Coronary artery (tissue), 2 donors: ENCODE measurements around the gene GRAP.

Source experiments
- DNase-seq: peaks from one replicate; pipeline ENCODE4 v3.0.0-alpha.2; 2017; ENCODE audit warnings: low spot score
- H3K27ac ChIP-seq, 2 donors: fragments of 200-600 bp; sonication (generic); one replicate each; pipeline ENCODE4 v1.5.1; 2016 to 2019
- H3K4me3 ChIP-seq: fragments of 200-600 bp; sonication (generic); 2 replicates; pipeline ENCODE4 v1.5.1; 2016; ENCODE audit warnings: mild to moderate bottlenecking, moderate library complexity
- CTCF ChIP-seq: fragments of 200-600 bp; sonication (generic); IDR thresholded peaks from one replicate; pipeline ENCODE4 v1.5.1; 2019; ENCODE audit warnings: antibody characterized with exemption

GRAP gene

GRCh38 chr17:18997650-18998196 is 49.0 kb downstream of the GRAP start:
- H3K4me3 ChIP-seq = no peak overlapping the region
- DNase-seq = no peak
- no peak for TF ChIP-seq CTCF
- H3K27ac ChIP-seq = no peak overlapping the region

- no peak for TF ChIP-seq CTCF
- H3K27ac ChIP-seq = no peak overlapping the region
- no peak overlapping the region for H3K4me3 ChIP-seq
- DNase-seq = no peak
These were observed 50.3 kb downstream of the GRAP start for GRCh38 chr17:18996458-18996857.

GRCh38 chr17:18995220-18995619 is 51.5 kb downstream of the GRAP start:
- Histone ChIP-seq H3K4me3 (no peak overlapping the region), H3K27ac (no peak overlapping the region)
- TF ChIP-seq CTCF = no peak
- no peak for DNase-seq

GRCh38 chr17:18994631-18995030 is 52.1 kb downstream of the GRAP start:
- Histone ChIP-seq H3K27ac (no peak overlapping the region), H3K4me3 (no peak overlapping the region)
- no peak for TF ChIP-seq CTCF
- no peak for DNase-seq

GRCh38 chr17:18993905-18994526 is 52.7 kb downstream of the GRAP start:
- no peak for DNase-seq
- no peak for TF ChIP-seq CTCF
- Histone ChIP-seq H3K4me3 (no peak overlapping the region), H3K27ac (no peak overlapping the region)

GRCh38 chr17:18992454-18993130 is 54.2 kb downstream of the GRAP start:
- H3K27ac ChIP-seq = no peak overlapping the region
- H3K4me3 ChIP-seq = no peak overlapping the region

More at GRCh38 chr17:18992454-18993130, 54.2 kb downstream of the GRAP start:
- no peak for TF ChIP-seq CTCF
- no peak for DNase-seq
